HepG2 (cell line): Measurements from ENCODE around the gene FHIT. TPM values are rescaled to one million over a fixed set of nuclear protein-coding genes. Genes with fewer than 3 reads are reported as not detected.

Experiments
- ATAC-seq: fragments of 200-7000 bp; cut with Tn5 transposase; 3 replicates; pipeline ENCODE4 v1.9.1; 2020; ENCODE audit warnings: mild to moderate bottlenecking, moderate library complexity
- BruUV-seq: library from RNA; stranded (reverse); fragments of 400-500 nt; replicated peaks from 2 replicates; lab custom pipeline; 2021; lab: Mats Ljungman, UMichigan
- CTCF ChIA-PET: fragments of 300-600 bp; formaldehyde crosslinking; extraction: SDS; loops from one replicate; lab custom pipeline; 2021; ENCODE audit warnings: low total read pairs, inconsistent platforms, low intra/inter-chr PET ratio; lab: Yijun Ruan, JAX
- POLR2A ChIA-PET: fragments of 350-600 bp; sonication (Branson Sonifier 250); formaldehyde crosslinking; loops from one replicate; lab custom pipeline; 2020; ENCODE audit warnings: antibody characterized with exemption, inconsistent platforms; lab: Yijun Ruan, JAX
- DNase-seq: peaks from one replicate; pipeline ENCODE4 v3.0.0-alpha.2; 2015; ENCODE audit warnings: low spot score
- FAIRE-seq: peaks from 3 replicates; lab custom pipeline; 2011; peaks lifted over from hg19 to GRCh38; lab: Jason Lieb, UNC
- H2AFZ ChIP-seq: one replicate; pipeline ENCODE4 v1.6.1; 2011; ENCODE audit warnings: low read length, inconsistent platforms
- H3K27ac ChIP-seq: fragments of 300-600 bp; 3 replicates; pipeline ENCODE4 v1.8.0; 2011; ENCODE audit warnings: mixed run types, mild to moderate bottlenecking, mixed read lengths, low read length, inconsistent platforms; ENCODE audit not compliant: insufficient read depth; ENCODE audit errors: extremely low read length
- H3K27me3 ChIP-seq, 2 experiments: fragments of 200-600 bp in 1 of 2; 2 replicates in 1 of 2; 3 replicates in 1 of 2; pipeline versions ENCODE4 v1.6.0 to v1.8.0; 2011; ENCODE audit warnings: low read length in 2 of 2, mild to moderate bottlenecking in 2 of 2, moderate library complexity in 2 of 2, inconsistent platforms in 1 of 2; ENCODE audit not compliant: insufficient read depth in 2 of 2, control insufficient read depth in 1 of 2
- H3K36me3 ChIP-seq, 2 experiments: fragments of 200-600 bp in 1 of 2; replicated peaks in 1 of 2; 2 replicates in 1 of 2; 3 replicates in 1 of 2; pipeline versions ENCODE4 v1.5.1 to v1.8.0; 2011; ENCODE audit warnings: low read length in 2 of 2, inconsistent platforms in 1 of 2; ENCODE audit not compliant: insufficient read depth in 2 of 2, control insufficient read depth in 1 of 2
- H3K4me1 ChIP-seq: 2 replicates; pipeline ENCODE4 v1.5.1; 2012; ENCODE audit warnings: low read length, inconsistent platforms; ENCODE audit not compliant: insufficient read depth
- H3K4me2 ChIP-seq: 2 replicates; pipeline ENCODE4 v1.6.0; 2011; ENCODE audit warnings: low read depth, low read length, inconsistent platforms
- H3K4me3 ChIP-seq, 3 experiments: fragments of 200-600 bp in 1 of 3; sonication (generic), shearing (Covaris generic) in 1 of 3; replicated peaks in 1 of 3; 2 replicates each; pipeline ENCODE4 v1.5.1; 2011 to 2016; ENCODE audit warnings: low read length in 3 of 3, inconsistent platforms in 2 of 3, low read depth in 2 of 3, mild to moderate bottlenecking in 2 of 3, control low read depth in 1 of 3, mixed read lengths in 1 of 3; ENCODE audit not compliant: insufficient read depth in 1 of 3
- H3K79me2 ChIP-seq: one replicate; pipeline ENCODE4 v1.6.1; 2011; ENCODE audit warnings: low read length, inconsistent platforms; ENCODE audit not compliant: insufficient read depth
- H3K9ac ChIP-seq: 2 replicates; pipeline ENCODE4 v1.6.0; 2011; ENCODE audit warnings: mild to moderate bottlenecking, low read depth, low read length, inconsistent platforms; ENCODE audit not compliant: insufficient read depth
- H3K9me3 ChIP-seq: 2 replicates; pipeline ENCODE4 v1.5.1; 2012; ENCODE audit warnings: mild to moderate bottlenecking, low read length
- H4K20me1 ChIP-seq: 2 replicates; pipeline ENCODE4 v1.6.0; 2011; ENCODE audit warnings: inconsistent platforms, mild to moderate bottlenecking, low read length, moderate library complexity; ENCODE audit not compliant: insufficient read depth
- DNMT1 ChIP-seq: sonication (generic); formaldehyde crosslinking; IDR thresholded peaks from 2 replicates; pipeline ENCODE4 v1.5.1; 2020; ENCODE audit warnings: mild to moderate bottlenecking, missing genetic modification reagents
- EHMT2 ChIP-seq: fragments of 200-600 bp; sonication (generic); IDR thresholded peaks from 2 replicates; pipeline ENCODE4 v1.7.0; 2017; ENCODE audit warnings: antibody characterized with exemption, low read depth, low read length, borderline replicate concordance
- HCFC1 ChIP-seq: fragments of 150-350 bp; IDR thresholded peaks from 2 replicates; pipeline ENCODE4 v1.6.1; 2014; ENCODE audit warnings: low read depth, low read length
- NFKBIZ ChIP-seq: IDR thresholded peaks from 2 replicates; pipeline ENCODE4 v1.6.1; 2018; ENCODE audit warnings: missing genetic modification reagents, missing compliant biosample characterization
- NRL ChIP-seq: sonication (generic); formaldehyde crosslinking; IDR thresholded peaks from 2 replicates; pipeline ENCODE4 v1.5.0; 2020; ENCODE audit warnings: missing genetic modification reagents, mild to moderate bottlenecking, moderate library complexity, borderline replicate concordance
- SPEN ChIP-seq: sonication (generic); formaldehyde crosslinking; IDR thresholded peaks from 2 replicates; pipeline ENCODE4 v1.5.1; 2020; ENCODE audit warnings: low read depth, mild to moderate bottlenecking, missing genetic modification reagents
- SRSF1 ChIP-seq: fragments of 200-400 bp; formaldehyde crosslinking; optimal IDR thresholded peaks from 2 replicates; pipeline ENCODE3; 2017; ENCODE audit warnings: mild to moderate bottlenecking, low read depth, low read length, moderate library complexity
- ZBTB38 ChIP-seq: sonication (generic); formaldehyde crosslinking; IDR thresholded peaks from 2 replicates; pipeline ENCODE4 v1.5.1; 2020; ENCODE audit warnings: mild to moderate bottlenecking, missing genetic modification reagents
- ZBTB8A ChIP-seq: sonication (generic); formaldehyde crosslinking; IDR thresholded peaks from 2 replicates; pipeline ENCODE4 v1.4.0; 2020; ENCODE audit warnings: mild to moderate bottlenecking, low read depth, missing genetic modification reagents, borderline replicate concordance
- ZFP82 ChIP-seq: sonication (generic); formaldehyde crosslinking; IDR thresholded peaks from 2 replicates; pipeline ENCODE4 v1.5.1; 2020; ENCODE audit warnings: mild to moderate bottlenecking, missing genetic modification reagents, borderline replicate concordance
- ZNF550 ChIP-seq: sonication (generic); formaldehyde crosslinking; IDR thresholded peaks from 2 replicates; pipeline ENCODE4 v1.4.0; 2020; ENCODE audit warnings: mild to moderate bottlenecking, missing genetic modification reagents, borderline replicate concordance
- ZNF598 ChIP-seq: sonication (generic); formaldehyde crosslinking; IDR thresholded peaks from 2 replicates; pipeline ENCODE4 v1.5.1; 2020; ENCODE audit warnings: mild to moderate bottlenecking, missing genetic modification reagents, borderline replicate concordance
- WGBS: methylation state at CpG from one replicate; pipeline ENCODE4 v1.1.6; 2017; ENCODE audit warnings: low lambda C conversion rate; 5-methylcytosine and 5-hydroxymethylcytosine counted together
- in situ Hi-C: cut with HindIII; loops from 2 replicates; pipeline ENCODE4 v1.10.0; 2017; ENCODE audit warnings: low pct_unique_long_range_greater_than_20kb; ENCODE audit not compliant: extremely low pct_ligation_motif_present
- intact Hi-C: fragments of 100-400 bp; cut with micrococcal nuclease; formaldehyde crosslinking; loops from one replicate; pipeline ENCODE4 v1.10.0; 2022; ENCODE audit not compliant: unreplicated experiment
- polyA plus RNA-seq, 8 experiments: library from polyadenylated mRNA; depleted of rRNA in 3 of 8; stranded (reverse) in 7 of 8; unstranded in 1 of 8; fragments of >200 nt; fragmentation: Illumina TruSeq in 4 of 8; extraction: Trizol in 4 of 8; gene quantifications; 2 replicates each; pipeline versions ENCODE4 v1.2.1 to v1.2.3, GENCODE V29; 2011 to 2016; ENCODE audit warnings: low read depth in 4 of 8, missing spikeins in 1 of 8, mixed read lengths in 1 of 8; ENCODE audit not compliant: insufficient read depth in 1 of 8
- total RNA-seq, 5 experiments: library from RNA; depleted of rRNA; stranded (reverse); fragments of >200 nt; fragmentation: Illumina TruSeq; extraction: Trizol; gene quantifications; 2 replicates each; pipeline ENCODE4 v1.2.3, GENCODE V29; 2016; ENCODE audit warnings: low read depth in 1 of 5
- TF ChIP-seq, protein P1 (sequence below): sonication (generic); formaldehyde crosslinking; IDR thresholded peaks from 2 replicates; pipeline ENCODE4 v1.5.0; 2020; ENCODE audit warnings: missing genetic modification reagents
- TF ChIP-seq, protein P2 (sequence below): sonication (generic); formaldehyde crosslinking; IDR thresholded peaks from 2 replicates; pipeline ENCODE4 v1.5.1; 2020; ENCODE audit warnings: missing genetic modification reagents, mild to moderate bottlenecking, borderline replicate concordance
- TF ChIP-seq, protein P3 (sequence below): sonication (generic); formaldehyde crosslinking; IDR thresholded peaks from 2 replicates; pipeline ENCODE4 v1.9.0; 2021; ENCODE audit warnings: missing genetic modification reagents, borderline replicate concordance
- TF ChIP-seq, protein P4 (sequence below): sonication (generic); formaldehyde crosslinking; IDR thresholded peaks from 2 replicates; pipeline ENCODE4 v1.4.0; 2020; ENCODE audit warnings: missing genetic modification reagents

Gene FHIT
- total and polyA plus RNA-seq, 2 of the 13 experiments (the other 11 are each of a cell fraction or from before 2014, with no cell fraction given): 4.0 to 4.6 TPM

DNA sequence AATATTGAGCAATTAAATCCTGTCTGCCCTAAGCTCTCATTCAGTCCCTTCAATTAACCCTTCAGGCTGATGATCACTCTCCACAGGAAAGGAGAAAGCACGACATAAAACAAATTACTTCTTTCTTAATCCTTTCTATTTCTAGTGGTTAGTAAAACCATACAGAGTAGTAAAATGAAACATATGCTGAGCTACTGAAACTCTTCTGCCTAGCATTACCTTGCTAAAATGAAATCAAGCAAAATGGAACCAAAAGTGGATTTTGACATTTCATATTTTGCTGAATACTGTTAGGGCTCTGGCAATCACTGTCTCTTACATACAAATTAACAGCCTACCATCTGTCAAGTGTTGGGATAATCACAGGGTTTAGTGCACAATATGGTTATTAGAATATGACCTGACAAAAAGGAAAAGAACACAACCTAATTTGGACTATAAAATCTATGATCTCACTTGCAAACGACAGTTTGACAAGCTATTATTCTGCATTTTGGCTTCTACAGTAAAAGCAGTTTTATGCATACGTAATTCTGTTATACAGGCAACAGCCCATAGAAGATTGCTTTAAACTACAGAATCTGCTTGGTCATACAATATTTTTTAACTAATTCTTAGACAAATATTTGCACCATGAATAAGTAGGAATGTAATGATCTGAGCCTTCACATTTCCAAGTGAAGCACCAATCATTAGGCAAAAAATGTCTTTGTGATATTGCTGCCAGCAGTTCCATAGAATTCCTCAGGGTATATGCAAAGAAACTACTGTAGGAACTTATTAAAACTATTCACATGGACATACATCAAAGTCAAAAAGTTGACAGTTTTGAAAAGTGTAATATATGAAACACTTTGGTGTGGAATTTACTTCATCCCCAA lies 105.0 kb downstream of the FHIT start:
- H2AFZ ChIP-seq: no peak overlapping the region
- no peaks in the 10 kb centered on the region for H3K9me3 ChIP-seq
- 88% methylated on average over 3 of the region's 3 CpGs for WGBS
- H4K20me1 ChIP-seq: no peaks in the 10 kb centered on the region
- ATAC-seq: no peak
- in situ Hi-C loops: no loop called here
- DNase-seq: no peak
- H3K4me3 ChIP-seq: no peak overlapping the region
- H3K4me2 ChIP-seq: no peak overlapping the region
- H3K27ac ChIP-seq: no peak overlapping the region
- no peaks in the 10 kb centered on the region; a peak in 1 of 5 replicates for H3K27me3 ChIP-seq
- CTCF ChIA-PET: no interaction called here
- no peak for FAIRE-seq
- intact Hi-C loops: no loop called here
- H3K4me1 ChIP-seq: no peaks in the 10 kb centered on the region
- no peaks in the 10 kb centered on the region for H3K36me3 ChIP-seq
- BruUV-seq: no TSS peak
- H3K79me2 ChIP-seq: no peaks in the 10 kb centered on the region
- POLR2A ChIA-PET: no interaction called here
- no peak overlapping the region for H3K9ac ChIP-seq
- TF ChIP-seq ZNF550 (CRISPR knock-in tag) (no peak), SPEN (CRISPR knock-in tag) (no peak), ZBTB8A (CRISPR knock-in tag) (no peak), NRL (CRISPR knock-in tag) (no peak), ZBTB38 (CRISPR knock-in tag) (no peak), ZFP82 (CRISPR knock-in tag) (no peak), SRSF1 (no peak), HCFC1 (no peak), ZNF598 (no peak), DNMT1 (CRISPR knock-in tag) (no peak), NFKBIZ (CRISPR knock-in tag) (no peak), EHMT2 (no peak)
- TF ChIP-seq, protein P1, sequence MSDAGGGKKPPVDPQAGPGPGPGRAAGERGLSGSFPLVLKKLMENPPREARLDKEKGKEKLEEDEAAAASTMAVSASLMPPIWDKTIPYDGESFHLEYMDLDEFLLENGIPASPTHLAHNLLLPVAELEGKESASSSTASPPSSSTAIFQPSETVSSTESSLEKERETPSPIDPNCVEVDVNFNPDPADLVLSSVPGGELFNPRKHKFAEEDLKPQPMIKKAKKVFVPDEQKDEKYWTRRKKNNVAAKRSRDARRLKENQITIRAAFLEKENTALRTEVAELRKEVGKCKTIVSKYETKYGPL (CRISPR knock-in tag): no peak
- TF ChIP-seq, protein P2, sequence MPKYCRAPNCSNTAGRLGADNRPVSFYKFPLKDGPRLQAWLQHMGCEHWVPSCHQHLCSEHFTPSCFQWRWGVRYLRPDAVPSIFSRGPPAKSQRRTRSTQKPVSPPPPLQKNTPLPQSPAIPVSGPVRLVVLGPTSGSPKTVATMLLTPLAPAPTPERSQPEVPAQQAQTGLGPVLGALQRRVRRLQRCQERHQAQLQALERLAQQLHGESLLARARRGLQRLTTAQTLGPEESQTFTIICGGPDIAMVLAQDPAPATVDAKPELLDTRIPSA (CRISPR knock-in tag): no peak
- TF ChIP-seq, protein P3, sequence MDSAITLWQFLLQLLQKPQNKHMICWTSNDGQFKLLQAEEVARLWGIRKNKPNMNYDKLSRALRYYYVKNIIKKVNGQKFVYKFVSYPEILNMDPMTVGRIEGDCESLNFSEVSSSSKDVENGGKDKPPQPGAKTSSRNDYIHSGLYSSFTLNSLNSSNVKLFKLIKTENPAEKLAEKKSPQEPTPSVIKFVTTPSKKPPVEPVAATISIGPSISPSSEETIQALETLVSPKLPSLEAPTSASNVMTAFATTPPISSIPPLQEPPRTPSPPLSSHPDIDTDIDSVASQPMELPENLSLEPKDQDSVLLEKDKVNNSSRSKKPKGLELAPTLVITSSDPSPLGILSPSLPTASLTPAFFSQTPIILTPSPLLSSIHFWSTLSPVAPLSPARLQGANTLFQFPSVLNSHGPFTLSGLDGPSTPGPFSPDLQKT (CRISPR knock-in tag): no peak
- TF ChIP-seq, protein P4, sequence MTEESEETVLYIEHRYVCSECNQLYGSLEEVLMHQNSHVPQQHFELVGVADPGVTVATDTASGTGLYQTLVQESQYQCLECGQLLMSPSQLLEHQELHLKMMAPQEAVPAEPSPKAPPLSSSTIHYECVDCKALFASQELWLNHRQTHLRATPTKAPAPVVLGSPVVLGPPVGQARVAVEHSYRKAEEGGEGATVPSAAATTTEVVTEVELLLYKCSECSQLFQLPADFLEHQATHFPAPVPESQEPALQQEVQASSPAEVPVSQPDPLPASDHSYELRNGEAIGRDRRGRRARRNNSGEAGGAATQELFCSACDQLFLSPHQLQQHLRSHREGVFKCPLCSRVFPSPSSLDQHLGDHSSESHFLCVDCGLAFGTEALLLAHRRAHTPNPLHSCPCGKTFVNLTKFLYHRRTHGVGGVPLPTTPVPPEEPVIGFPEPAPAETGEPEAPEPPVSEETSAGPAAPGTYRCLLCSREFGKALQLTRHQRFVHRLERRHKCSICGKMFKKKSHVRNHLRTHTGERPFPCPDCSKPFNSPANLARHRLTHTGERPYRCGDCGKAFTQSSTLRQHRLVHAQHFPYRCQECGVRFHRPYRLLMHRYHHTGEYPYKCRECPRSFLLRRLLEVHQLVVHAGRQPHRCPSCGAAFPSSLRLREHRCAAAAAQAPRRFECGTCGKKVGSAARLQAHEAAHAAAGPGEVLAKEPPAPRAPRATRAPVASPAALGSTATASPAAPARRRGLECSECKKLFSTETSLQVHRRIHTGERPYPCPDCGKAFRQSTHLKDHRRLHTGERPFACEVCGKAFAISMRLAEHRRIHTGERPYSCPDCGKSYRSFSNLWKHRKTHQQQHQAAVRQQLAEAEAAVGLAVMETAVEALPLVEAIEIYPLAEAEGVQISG (CRISPR knock-in tag): no peak
